ENCODE data around the gene ADAM19.
A peak's percentile ranks its signal among the peaks of the same experiment; 100 is the strongest.

ADAM19 gene

GRCh38 chr5:157492886-157493285 lies 82.7 kb downstream of the ADAM19 start:
- no peak for DNase-seq (ENCODE audit: low spot score)
- TF ChIP-seq CTCF (IDR thresholded peaks at IDR 0.05; ENCODE audit: extremely low read depth, missing control alignments): no peak

- no peak for TF ChIP-seq CTCF (IDR thresholded peaks at IDR 0.05; ENCODE audit: extremely low read depth, missing control alignments)
- DNase-seq (ENCODE audit: low spot score): no peak
Measured at GRCh38 chr5:157491471-157491995, 84.0 kb downstream of the ADAM19 start.

- peak; percentile 41 for DNase-seq (ENCODE audit: low spot score)
- TF ChIP-seq CTCF (IDR thresholded peaks at IDR 0.05; ENCODE audit: extremely low read depth, missing control alignments): no peak
Measured at GRCh38 chr5:157487358-157487757, 88.2 kb downstream of the ADAM19 start.

DNA sequence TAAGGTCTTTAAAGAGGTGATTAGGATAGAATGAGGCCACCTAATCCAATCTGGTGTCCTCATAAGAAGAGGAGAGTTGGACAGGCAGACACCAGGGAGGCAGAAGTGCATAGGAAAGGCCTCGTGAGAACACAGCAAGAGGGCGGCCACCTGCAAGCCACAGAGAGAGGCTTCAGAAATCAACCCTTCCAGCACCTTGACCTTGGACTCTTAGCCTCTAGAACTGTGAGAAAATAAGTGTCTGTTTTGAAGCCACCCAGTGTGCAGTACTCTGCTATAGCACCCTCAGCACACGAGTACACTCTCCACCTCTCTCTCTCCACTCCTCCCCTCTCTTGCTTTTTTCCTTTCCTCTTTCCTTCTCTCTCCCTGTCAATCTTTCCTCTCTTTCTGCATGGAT lies 88.7 kb downstream of the ADAM19 start:
- TF ChIP-seq CTCF (IDR thresholded peaks at IDR 0.05; ENCODE audit: extremely low read depth, missing control alignments): no peak

GRCh38 chr5:157486221-157486681 lies 89.3 kb downstream of the ADAM19 start:
- DNase-seq (ENCODE audit: low spot score): no peak
- no peak for TF ChIP-seq CTCF (IDR thresholded peaks at IDR 0.05; ENCODE audit: extremely low read depth, missing control alignments)

More for the DNA sequence above, 88.7 kb downstream of the ADAM19 start:
- DNase-seq (ENCODE audit: low spot score): no peak

GRCh38 chr5:157485811-157486210 lies 89.8 kb downstream of the ADAM19 start:
- no peak for TF ChIP-seq CTCF (IDR thresholded peaks at IDR 0.05; ENCODE audit: extremely low read depth, missing control alignments)
- DNase-seq (ENCODE audit: low spot score): no peak

DNA sequence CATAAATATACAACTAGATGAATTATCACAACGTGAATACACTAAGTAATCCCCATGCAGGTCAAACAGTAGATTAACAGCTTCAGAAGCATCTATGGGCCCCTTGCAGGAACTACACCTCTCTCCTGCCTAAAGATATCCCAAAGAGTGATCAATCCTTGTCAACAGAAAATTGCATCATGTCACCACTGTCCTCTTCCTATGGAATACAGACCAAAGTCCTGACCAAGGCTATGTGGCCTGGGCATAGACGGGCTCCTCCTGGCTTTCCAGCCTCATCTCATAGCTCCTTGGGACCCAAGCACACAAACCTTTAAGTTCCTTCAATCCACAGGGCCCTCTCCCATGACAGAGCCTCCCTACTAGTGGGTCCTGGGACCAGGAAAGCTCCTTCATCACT lies 90.2 kb downstream of the ADAM19 start:
- DNase-seq (ENCODE audit: low spot score): no peak
- TF ChIP-seq CTCF (IDR thresholded peaks at IDR 0.05; ENCODE audit: extremely low read depth, missing control alignments): no peak

Data from GM20000 (cell line).